DOHH2 (cell line): ENCODE results near the gene DCAF6.

ENCODE experiments used
- H3F3A ChIP-seq: fragments of 200-600 bp; sonication (generic), shearing (Covaris generic); 2 replicates; pipeline ENCODE4 v1.6.0; 2016; ENCODE audit warnings: antibody characterized with exemption, mild to moderate bottlenecking; ENCODE audit not compliant: control insufficient read depth, insufficient read depth
- H3K27ac ChIP-seq: fragments of 200-600 bp; sonication (generic); 2 replicates; pipeline ENCODE4 v1.5.1; 2014; ENCODE audit warnings: low read depth, mild to moderate bottlenecking, low read length, moderate library complexity
- H3K27me3 ChIP-seq: fragments of 200-600 bp; sonication (generic); 2 replicates; pipeline ENCODE4 v1.6.1; 2014; ENCODE audit warnings: mild to moderate bottlenecking, low read length, mixed read lengths; ENCODE audit not compliant: control insufficient read depth
- H3K36me3 ChIP-seq: fragments of 200-600 bp; sonication (generic); 2 replicates; pipeline ENCODE4 v1.6.1; 2014; ENCODE audit warnings: mild to moderate bottlenecking, low read length, moderate library complexity, mixed read lengths; ENCODE audit not compliant: control insufficient read depth
- H3K4me1 ChIP-seq: fragments of 200-600 bp; sonication (generic); 2 replicates; pipeline ENCODE4 v1.6.1; 2014; ENCODE audit warnings: mild to moderate bottlenecking, low read length, mixed read lengths; ENCODE audit not compliant: control insufficient read depth
- H3K4me2 ChIP-seq: fragments of 200-600 bp; sonication (generic); 2 replicates; pipeline ENCODE4 v1.6.0; 2014; ENCODE audit warnings: mild to moderate bottlenecking, low read length, moderate library complexity
- H3K4me3 ChIP-seq: fragments of 200-600 bp; sonication (generic); 2 replicates; pipeline ENCODE4 v1.5.1; 2014; ENCODE audit warnings: mild to moderate bottlenecking, low read length, mixed read lengths
- H3K79me2 ChIP-seq: fragments of 200-600 bp; sonication (generic); 2 replicates; pipeline ENCODE4 v1.6.1; 2014; ENCODE audit warnings: mild to moderate bottlenecking, low read length, mixed read lengths; ENCODE audit not compliant: control insufficient read depth
- H3K9me2 ChIP-seq: fragments of 200-600 bp; sonication (generic); replicated peaks from 2 replicates; pipeline ENCODE4 v1.6.1; 2014; ENCODE audit warnings: mild to moderate bottlenecking, low read length, mixed read lengths; ENCODE audit not compliant: control insufficient read depth
- H3K9me3 ChIP-seq: fragments of 200-600 bp; sonication (generic); 2 replicates; pipeline ENCODE4 v1.6.1; 2014; ENCODE audit warnings: antibody characterized with exemption, low read length, mixed read lengths; ENCODE audit not compliant: control insufficient read depth, insufficient read depth
- H4K20me1 ChIP-seq: fragments of 200-600 bp; sonication (generic); 2 replicates; pipeline ENCODE4 v1.6.0; 2014; ENCODE audit warnings: low read depth, mild to moderate bottlenecking, antibody characterized with exemption, low read length, moderate library complexity; ENCODE audit not compliant: control insufficient read depth, insufficient read depth
- CTCF ChIP-seq: fragments of 200-600 bp; sonication (generic); IDR thresholded peaks from one replicate; pipeline ENCODE4 v1.5.1; 2014; ENCODE audit warnings: antibody characterized with exemption, mild to moderate bottlenecking, low read depth, low read length; ENCODE audit not compliant: poor library complexity, severe bottlenecking
- EZH2phosphoT487 ChIP-seq: fragments of 200-600 bp; sonication (generic); IDR thresholded peaks from 2 replicates; pipeline ENCODE4 v1.6.1; 2017; ENCODE audit warnings: borderline replicate concordance, mild to moderate bottlenecking, antibody characterized with exemption, low read length, moderate library complexity, mixed read lengths

The DCAF6 gene

GRCh38 chr1:168000656-168001055, 64.2 kb downstream of the DCAF6 start:
- H3K36me3 ChIP-seq = peaks cover 24% of the 10 kb centered on the region
- H3K9me2 ChIP-seq = no peaks in the 10 kb centered on the region
- H3K9me3 ChIP-seq = no peaks in the 10 kb centered on the region
- H3K79me2 ChIP-seq = no peaks in the 10 kb centered on the region
- H3K27me3 ChIP-seq = no peaks in the 10 kb centered on the region
- 0 out of 2 replicates have a peak, but pooled peaks cover 5% of the 10 kb centered on the region for H3F3A ChIP-seq
- no peaks in the 10 kb centered on the region for H3K4me1 ChIP-seq
- H3K27ac ChIP-seq = no peak overlapping the region
- no peak overlapping the region for H3K4me2 ChIP-seq
- no peaks in the 10 kb centered on the region for H4K20me1 ChIP-seq
- H3K4me3 ChIP-seq = no peak overlapping the region
- no peak for TF ChIP-seq EZH2phosphoT487
- no peak for TF ChIP-seq CTCF

DNA sequence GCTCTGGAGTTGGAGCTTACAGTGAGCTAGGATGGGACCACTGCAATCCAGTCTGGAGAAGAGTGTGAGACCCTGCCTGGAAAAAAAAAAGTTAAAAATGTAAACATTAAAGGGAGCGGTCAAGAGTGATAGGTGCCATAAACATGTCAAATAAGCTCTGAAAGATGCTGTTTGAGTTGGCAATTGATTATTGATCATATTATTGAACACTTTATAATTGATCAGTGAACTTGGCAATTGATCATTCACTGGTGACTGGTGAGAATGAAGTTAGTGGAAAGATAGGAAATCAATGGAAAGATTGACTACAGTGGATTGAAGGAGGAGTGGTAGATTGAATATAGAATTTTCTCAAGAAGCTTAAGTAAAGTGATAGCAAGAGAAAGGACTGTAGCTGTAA, 64.7 kb downstream of the DCAF6 start:
- H3K4me2 ChIP-seq = no peak overlapping the region
- no peak for TF ChIP-seq CTCF
- TF ChIP-seq EZH2phosphoT487 = no peak
- H3K27ac ChIP-seq = no peak overlapping the region
- no peaks in the 10 kb centered on the region for H3K9me3 ChIP-seq
- no peak overlapping the region for H3K4me3 ChIP-seq
- 0 out of 2 replicates have a peak, but pooled peaks cover 6% of the 10 kb centered on the region for H3F3A ChIP-seq
- no peaks in the 10 kb centered on the region for H3K27me3 ChIP-seq
- no peaks in the 10 kb centered on the region for H3K4me1 ChIP-seq
- no peaks in the 10 kb centered on the region for H4K20me1 ChIP-seq
- peaks cover 27% of the 10 kb centered on the region for H3K36me3 ChIP-seq
- no peaks in the 10 kb centered on the region for H3K79me2 ChIP-seq
- H3K9me2 ChIP-seq = no peaks in the 10 kb centered on the region

- peaks cover 27% of the 10 kb centered on the region for H3K36me3 ChIP-seq
- no peaks in the 10 kb centered on the region for H3K9me2 ChIP-seq
- no peaks in the 10 kb centered on the region for H4K20me1 ChIP-seq
- TF ChIP-seq EZH2phosphoT487 (no peak), CTCF (no peak)
- no peaks in the 10 kb centered on the region for H3K9me3 ChIP-seq
- no peak overlapping the region for H3K4me2 ChIP-seq
- no peaks in the 10 kb centered on the region for H3K27me3 ChIP-seq
- no peak overlapping the region for H3K27ac ChIP-seq
- H3K4me3 ChIP-seq = no peak overlapping the region
- no peaks in the 10 kb centered on the region for H3K79me2 ChIP-seq
- H3F3A ChIP-seq = 0 out of 2 replicates have a peak, but pooled peaks cover 6% of the 10 kb centered on the region
- H3K4me1 ChIP-seq = no peaks in the 10 kb centered on the region
Measured at GRCh38 chr1:168004531-168004930, 68.0 kb downstream of the DCAF6 start.
